Effector memory CD4-positive, alpha-beta T cell (primary cell): ENCODE results near the gene TRAF2.

Experiments
- DNase-seq, 3 donors: peaks; one replicate each; pipeline ENCODE4 v3.0.0-alpha.2; 2020
- H3K27ac ChIP-seq: 2 replicates; pipeline ENCODE4 v1.7.0; 2013; ENCODE audit warnings: mild to moderate bottlenecking, low read length, moderate library complexity; ENCODE audit not compliant: insufficient read depth, poor library complexity, severe bottlenecking
- H3K27me3 ChIP-seq: replicated peaks from 2 replicates; pipeline ENCODE4 v1.7.0; 2013; ENCODE audit warnings: mild to moderate bottlenecking, low read length; ENCODE audit not compliant: insufficient read depth, control insufficient read depth, poor library complexity, severe bottlenecking
- H3K36me3 ChIP-seq: 2 replicates; pipeline ENCODE4 v1.7.0; 2013; ENCODE audit warnings: mild to moderate bottlenecking, low read length, moderate library complexity; ENCODE audit not compliant: control insufficient read depth, insufficient read depth
- H3K4me1 ChIP-seq: 2 replicates; pipeline ENCODE4 v1.7.0; 2013; ENCODE audit warnings: low read length, mild to moderate bottlenecking; ENCODE audit not compliant: control insufficient read depth, insufficient read depth, poor library complexity, severe bottlenecking
- H3K4me3 ChIP-seq: 2 replicates; pipeline ENCODE4 v1.7.0; 2013; ENCODE audit warnings: low read length, low read depth, mild to moderate bottlenecking; ENCODE audit not compliant: insufficient read depth, poor library complexity, severe bottlenecking
- H3K9me3 ChIP-seq: 2 replicates; pipeline ENCODE4 v1.7.0; 2013; ENCODE audit warnings: mild to moderate bottlenecking, low read length, moderate library complexity; ENCODE audit not compliant: control insufficient read depth

TRAF2 gene

GRCh38 chr9:136848393-136849037, 37.8 kb upstream of the TRAF2 start:
- H3K9me3 ChIP-seq, result no peaks in the 10 kb centered on the region
- peaks cover 32% of the 10 kb centered on the region for H3K27me3 ChIP-seq
- H3K27ac ChIP-seq, result peak overlapping the region; percentile 56
- peak overlapping the region; percentile 71 for H3K4me3 ChIP-seq
- no peaks in the 10 kb centered on the region for H3K36me3 ChIP-seq
- peaks cover 42% of the 10 kb centered on the region for H3K4me1 ChIP-seq
- DNase-seq, result no peak

- peaks cover 27% of the 10 kb centered on the region for H3K27me3 ChIP-seq
- DNase-seq, result peak; percentile 90 to 94 (median 93)
- peaks cover 35% of the 10 kb centered on the region for H3K4me1 ChIP-seq
- H3K9me3 ChIP-seq, result no peaks in the 10 kb centered on the region
- H3K4me3 ChIP-seq, result peak within 1 kb of the TSS; percentile 71
- H3K27ac ChIP-seq, result peak within 1 kb of the TSS; percentile 56
- H3K36me3 ChIP-seq, result no peaks in the 10 kb centered on the region
Measured at GRCh38 chr9:136849038-136849959, 37.0 kb upstream of the TRAF2 start, which contains the start of gene PHPT1. TSS of gene PHPT1 (plus strand) at chr9:136849409. CDS start at chr9:136849431, 22 bp downstream.

- Histone ChIP-seq H3K4me1 (peaks cover 30% of the 10 kb centered on the region), H3K9me3 (no peaks in the 10 kb centered on the region), H3K27ac (peak overlapping the region; percentile 56), H3K4me3 (peak overlapping the region; percentile 71), H3K27me3 (peaks cover 21% of the 10 kb centered on the region), H3K36me3 (no peaks in the 10 kb centered on the region)
- DNase-seq, result no peak
Measured at GRCh38 chr9:136849960-136850865, 36.1 kb upstream of the TRAF2 start.

- Histone ChIP-seq H3K27me3 (peaks cover 13% of the 10 kb centered on the region), H3K27ac (no peak overlapping the region), H3K4me3 (no peak overlapping the region), H3K36me3 (no peaks in the 10 kb centered on the region), H3K4me1 (peaks cover 27% of the 10 kb centered on the region), H3K9me3 (no peaks in the 10 kb centered on the region)
- DNase-seq, result no peak
Measured at GRCh38 chr9:136850866-136851775, 35.2 kb upstream of the TRAF2 start.

- Histone ChIP-seq H3K4me1 (peaks cover 22% of the 10 kb centered on the region), H3K27me3 (peaks cover 8% of the 10 kb centered on the region), H3K36me3 (no peaks in the 10 kb centered on the region), H3K27ac (no peak within 1 kb of the TSS), H3K9me3 (no peaks in the 10 kb centered on the region), H3K4me3 (no peak within 1 kb of the TSS)
- DNase-seq, result no peak
Measured at GRCh38 chr9:136851941-136852663, 34.2 kb upstream of the TRAF2 start, which contains the start of gene MAMDC4. TSS of gene MAMDC4 (plus strand) at chr9:136852346. CDS start at chr9:136852417, 71 bp downstream.

GRCh38 chr9:136852664-136853595, 33.4 kb upstream of the TRAF2 start:
- H3K27me3 ChIP-seq, result peaks cover 1% of the 10 kb centered on the region
- H3K4me1 ChIP-seq, result peaks cover 15% of the 10 kb centered on the region
- DNase-seq, result no peak
- H3K4me3 ChIP-seq, result no peak overlapping the region
- H3K36me3 ChIP-seq, result no peaks in the 10 kb centered on the region
- no peak overlapping the region for H3K27ac ChIP-seq
- H3K9me3 ChIP-seq, result no peaks in the 10 kb centered on the region

GRCh38 chr9:136853596-136854112, 32.7 kb upstream of the TRAF2 start:
- H3K27me3 ChIP-seq, result no peaks in the 10 kb centered on the region
- no peak for DNase-seq
- no peaks in the 10 kb centered on the region for H3K9me3 ChIP-seq
- H3K4me3 ChIP-seq, result no peak overlapping the region
- no peaks in the 10 kb centered on the region for H3K36me3 ChIP-seq
- peaks cover 8% of the 10 kb centered on the region for H3K4me1 ChIP-seq
- H3K27ac ChIP-seq, result no peak overlapping the region
